ENCODE measurements around the gene SYK.

Gene SYK

GRCh38 chr9:90946982-90947381 is 145.4 kb downstream of the SYK start:
- ATAC-seq (no peak), DNase-seq (no peak)

Measured in stimulated activated naive CD8-positive, alpha-beta T cell treated with anti-CD3 and anti-CD28 coated beads, Interleukin-15, Interleukin-2, amounts not matched to agents 100 U/mL and 50 U/mL, for 24 hours (primary cell).